ENCODE data around the gene LKAAEAR1. TPM values are rescaled to one million over a fixed set of nuclear protein-coding genes. Genes with fewer than 3 reads are reported as not detected.

Gene LKAAEAR1
- total and polyA plus RNA-seq, 4 donors, result 0.51 to 2.3 (median 0.65) TPM

DNA sequence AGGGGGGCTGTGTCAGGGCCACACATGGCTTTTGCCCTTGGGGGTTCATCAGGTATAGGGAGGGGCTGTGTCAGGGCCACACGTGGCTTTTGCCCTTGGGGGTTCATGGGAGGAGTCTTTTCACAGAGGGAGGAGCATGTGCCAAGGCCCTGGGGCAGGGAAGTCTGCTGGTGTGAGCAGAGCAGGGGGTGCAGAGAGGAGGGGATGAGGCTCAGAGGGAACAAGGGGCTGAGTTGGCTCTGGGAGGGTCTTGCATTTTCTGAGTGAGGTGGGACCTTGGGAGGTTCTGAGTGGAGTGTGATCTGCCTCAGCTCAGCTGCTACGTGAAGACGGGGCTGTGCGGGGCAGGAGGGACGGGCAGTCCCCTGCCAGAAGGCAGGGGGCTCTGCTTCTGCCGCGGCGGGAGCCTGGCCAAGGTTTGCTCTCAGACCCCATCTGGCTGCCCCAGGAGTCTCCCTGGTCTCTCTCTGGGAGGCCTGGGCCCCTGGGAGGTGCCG, 28.8 kb downstream of the LKAAEAR1 start:
- 52 to 78% methylated on average over 8 to 9 of the region's 9 CpGs for WGBS, 2 donors
- peaks cover 0 to 68% (median 17%) of the 10 kb centered on the region in 5 donors for H3K4me1 ChIP-seq (ENCODE audit: control insufficient read depth in 5 of 5, insufficient read depth in 5 of 5, low read length in 5 of 5)
- peak overlapping the region; percentile 66 to 78 for H3K27ac ChIP-seq (ENCODE audit: low read depth in 1 of 2, low read length in 1 of 2)
- H3K4me3 ChIP-seq, result no peak overlapping the region
- H3K27me3 ChIP-seq (ENCODE audit: control insufficient read depth in 3 of 3, insufficient read depth in 3 of 3, low read length in 2 of 3), result peaks cover 0 to 7% (median 0%) of the 10 kb centered on the region in 3 donors
- H3K36me3 ChIP-seq (ENCODE audit: control insufficient read depth in 4 of 4, insufficient read depth in 4 of 4, low read length in 4 of 4), result no peaks in the 10 kb centered on the region
- ATAC-seq (ENCODE audit: insufficient read depth, low FRiP score), result no peak
- no peak overlapping the region for H3K9ac ChIP-seq (ENCODE audit: insufficient read depth in 1 of 2, low read length in 2 of 2)
- TF ChIP-seq, protein P1, sequence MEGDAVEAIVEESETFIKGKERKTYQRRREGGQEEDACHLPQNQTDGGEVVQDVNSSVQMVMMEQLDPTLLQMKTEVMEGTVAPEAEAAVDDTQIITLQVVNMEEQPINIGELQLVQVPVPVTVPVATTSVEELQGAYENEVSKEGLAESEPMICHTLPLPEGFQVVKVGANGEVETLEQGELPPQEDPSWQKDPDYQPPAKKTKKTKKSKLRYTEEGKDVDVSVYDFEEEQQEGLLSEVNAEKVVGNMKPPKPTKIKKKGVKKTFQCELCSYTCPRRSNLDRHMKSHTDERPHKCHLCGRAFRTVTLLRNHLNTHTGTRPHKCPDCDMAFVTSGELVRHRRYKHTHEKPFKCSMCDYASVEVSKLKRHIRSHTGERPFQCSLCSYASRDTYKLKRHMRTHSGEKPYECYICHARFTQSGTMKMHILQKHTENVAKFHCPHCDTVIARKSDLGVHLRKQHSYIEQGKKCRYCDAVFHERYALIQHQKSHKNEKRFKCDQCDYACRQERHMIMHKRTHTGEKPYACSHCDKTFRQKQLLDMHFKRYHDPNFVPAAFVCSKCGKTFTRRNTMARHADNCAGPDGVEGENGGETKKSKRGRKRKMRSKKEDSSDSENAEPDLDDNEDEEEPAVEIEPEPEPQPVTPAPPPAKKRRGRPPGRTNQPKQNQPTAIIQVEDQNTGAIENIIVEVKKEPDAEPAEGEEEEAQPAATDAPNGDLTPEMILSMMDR (IDR thresholded peaks at IDR 0.05; ENCODE audit: control extremely low read depth, extremely low read depth), result no peak
- no peaks in the 10 kb centered on the region for H3K9me3 ChIP-seq (ENCODE audit: control insufficient read depth in 4 of 4, insufficient read depth in 3 of 4, low read length in 3 of 4)
- no peak for DNase-seq

DNA sequence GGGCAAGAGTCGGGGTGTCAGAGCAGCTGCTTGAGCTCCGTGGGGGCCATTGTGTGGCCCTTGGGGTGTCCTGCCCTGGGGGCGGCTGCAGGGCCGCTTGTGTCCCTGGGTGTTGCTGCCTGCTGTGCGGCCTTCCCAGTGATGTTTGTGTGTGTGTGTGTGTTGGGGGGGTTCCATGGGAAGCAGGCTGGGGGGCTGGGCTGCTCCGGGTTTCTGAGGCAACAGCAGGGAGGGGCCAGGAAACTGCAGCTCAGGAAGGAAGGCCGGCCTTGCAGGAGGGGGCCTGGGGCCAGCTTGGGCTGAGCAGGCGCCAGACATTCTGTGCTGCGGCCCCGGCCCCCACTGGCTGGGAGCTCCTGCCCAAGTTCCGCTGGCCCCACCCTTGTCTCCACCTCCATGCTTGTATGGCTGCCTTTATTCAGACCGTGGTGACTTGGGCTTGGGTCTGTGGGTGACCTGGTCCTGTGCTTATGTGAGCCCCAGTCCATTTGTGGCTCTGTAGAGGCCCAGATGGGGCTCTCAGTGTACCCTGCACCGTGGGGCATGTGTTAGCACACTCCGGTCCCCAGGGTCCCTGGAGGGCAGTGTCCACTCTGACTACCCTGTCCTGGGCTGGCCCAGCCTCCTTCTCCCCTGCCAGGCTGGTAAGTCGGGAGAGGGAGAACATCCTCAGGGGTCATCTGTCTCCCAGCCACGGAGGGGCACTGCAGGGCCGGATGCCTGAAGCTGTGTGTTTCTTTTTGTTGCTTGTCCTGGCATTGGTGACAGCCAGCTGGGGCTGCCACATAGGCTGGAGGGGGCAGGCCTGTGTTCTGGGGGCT, 30.1 kb downstream of the LKAAEAR1 start:
- WGBS, 2 donors, result 19 to 22% methylated on average over 14 to 17 of the region's 17 CpGs
- Histone ChIP-seq H3K4me1 (ENCODE audit: control insufficient read depth in 5 of 5, insufficient read depth in 5 of 5, low read length in 5 of 5) (peaks cover 0 to 76% (median 17%) of the 10 kb centered on the region in 5 donors), H3K4me3 (no peak overlapping the region), H3K9ac (ENCODE audit: insufficient read depth in 1 of 2, low read length in 2 of 2) (peak overlapping the region in 1 of 2 donors; percentile 58), H3K27me3 (ENCODE audit: control insufficient read depth in 3 of 3, insufficient read depth in 3 of 3, low read length in 2 of 3) (peaks cover 0 to 7% (median 7%) of the 10 kb centered on the region in 3 donors), H3K9me3 (ENCODE audit: control insufficient read depth in 4 of 4, insufficient read depth in 3 of 4, low read length in 3 of 4) (no peaks in the 10 kb centered on the region), H3K27ac (ENCODE audit: low read depth in 1 of 2, low read length in 1 of 2) (peak overlapping the region; percentile 66 to 86), H3K36me3 (ENCODE audit: control insufficient read depth in 4 of 4, insufficient read depth in 4 of 4, low read length in 4 of 4) (no peaks in the 10 kb centered on the region)
- TF ChIP-seq, protein P1 (IDR thresholded peaks at IDR 0.05; ENCODE audit: control extremely low read depth, extremely low read depth), result no peak
- peak; percentile 90 to 96 (median 91) for DNase-seq
- ATAC-seq (ENCODE audit: insufficient read depth, low FRiP score), result no peak

DNA sequence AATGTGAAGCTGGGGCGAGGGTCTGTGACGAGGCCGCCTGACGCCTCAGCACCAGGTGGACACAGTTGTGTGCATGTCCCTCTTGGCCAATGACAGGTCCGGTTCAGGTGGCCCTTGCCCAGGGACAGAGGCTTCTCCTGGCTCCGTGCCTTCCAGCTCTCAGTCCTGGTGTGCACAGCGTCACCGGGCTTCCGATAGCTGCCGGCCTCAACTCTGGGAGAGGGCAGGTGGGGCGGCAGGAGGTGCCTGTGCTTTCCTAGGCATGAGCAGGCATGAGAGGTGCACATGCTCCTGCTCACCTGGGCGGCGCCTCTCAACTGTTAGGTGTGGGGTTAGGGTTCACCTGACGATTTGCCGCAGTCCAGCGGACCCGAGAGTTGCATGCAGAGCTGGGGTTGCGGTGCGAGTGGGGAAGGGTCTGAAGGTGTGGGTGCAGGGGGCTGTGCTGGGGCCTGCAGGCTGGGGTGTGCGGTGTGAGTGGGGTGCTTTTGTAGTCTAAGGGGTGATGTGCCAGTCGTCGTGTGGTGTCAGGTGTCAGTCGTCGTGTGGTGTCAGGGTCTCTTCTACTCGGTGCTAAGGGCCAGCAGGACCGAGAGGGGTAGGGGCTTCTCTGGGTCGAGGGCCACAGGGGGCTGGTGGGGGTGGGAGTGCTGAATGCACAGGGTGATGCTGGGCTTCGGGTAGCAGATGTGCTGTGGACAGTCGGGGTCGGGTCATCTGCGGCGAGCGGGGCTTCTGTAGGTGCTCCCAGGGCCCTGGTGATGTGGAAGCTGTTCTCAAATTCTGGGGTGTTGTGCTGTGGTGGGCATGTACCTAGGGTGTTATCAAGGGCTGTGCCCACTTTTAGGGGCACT, 31.0 kb downstream of the LKAAEAR1 start:
- Histone ChIP-seq H3K9ac (ENCODE audit: insufficient read depth in 1 of 2, low read length in 2 of 2) (peak overlapping the region in 1 of 2 donors; percentile 58), H3K27me3 (ENCODE audit: control insufficient read depth in 3 of 3, insufficient read depth in 3 of 3, low read length in 2 of 3) (peaks cover 0 to 7% (median 7%) of the 10 kb centered on the region in 3 donors), H3K9me3 (ENCODE audit: control insufficient read depth in 4 of 4, insufficient read depth in 3 of 4, low read length in 3 of 4) (no peaks in the 10 kb centered on the region), H3K27ac (ENCODE audit: low read depth in 1 of 2, low read length in 1 of 2) (peak overlapping the region; percentile 81 to 86), H3K4me1 (ENCODE audit: control insufficient read depth in 5 of 5, insufficient read depth in 5 of 5, low read length in 5 of 5) (peaks cover 0 to 76% (median 17%) of the 10 kb centered on the region in 5 donors), H3K4me3 (no peak overlapping the region), H3K36me3 (ENCODE audit: control insufficient read depth in 4 of 4, insufficient read depth in 4 of 4, low read length in 4 of 4) (peaks cover 0 to 2% (median 0%) of the 10 kb centered on the region in 4 donors)
- ATAC-seq (ENCODE audit: insufficient read depth, low FRiP score), result no peak
- WGBS, 2 donors, result 68 to 76% methylated on average over 33 of the region's 33 CpGs
- TF ChIP-seq, protein P1 (IDR thresholded peaks at IDR 0.05; ENCODE audit: control extremely low read depth, extremely low read depth), result no peak
- no peak for DNase-seq
